Endothelial cell of umbilical vein (primary cell): ENCODE measurements around the gene TNNT3. TPM values are rescaled to one million over a fixed set of nuclear protein-coding genes. Genes with fewer than 3 reads are reported as not detected.

Experiments
- BruUV-seq: library from RNA; stranded (reverse); fragments of 400-500 nt; replicated peaks from 2 replicates; lab custom pipeline; 2021; lab: Mats Ljungman, UMichigan
- CTCF ChIA-PET: fragments of 300-600, 350-600 bp; sonication (Branson Sonifier 250); formaldehyde crosslinking; loops from one replicate; lab custom pipeline; 2021; ENCODE audit warnings: antibody characterized with exemption, inconsistent platforms; lab: Charles Lee
- POLR2A ChIA-PET: fragments of 300-600, 350-600 bp; sonication (Branson Sonifier 250); formaldehyde crosslinking; loops from one replicate; lab custom pipeline; 2021; ENCODE audit warnings: antibody characterized with exemption, inconsistent platforms; lab: Charles Lee
- DNase-seq: peaks from one replicate; pipeline ENCODE4 v3.0.0-alpha.2; 2011; ENCODE audit warnings: low read depth, low spot score
- FAIRE-seq: peaks from 2 replicates; lab custom pipeline; 2011; peaks lifted over from hg19 to GRCh38; lab: Jason Lieb, UNC
- H2AFZ ChIP-seq: 2 replicates; pipeline ENCODE4 v1.6.0; 2012; ENCODE audit warnings: low read depth, low read length, control low read depth, inconsistent platforms
- H3K27ac ChIP-seq: 2 replicates; pipeline ENCODE4 v1.5.1; 2011; ENCODE audit warnings: low read depth, mild to moderate bottlenecking, control low read depth, low read length, moderate library complexity; ENCODE audit not compliant: insufficient read depth
- H3K27me3 ChIP-seq, 2 experiments: 2 replicates each; pipeline versions ENCODE4 v1.6.0 to v1.6.1; 2011; ENCODE audit warnings: low read length in 2 of 2, mixed read lengths in 1 of 2; ENCODE audit not compliant: control insufficient read depth in 2 of 2, insufficient read depth in 2 of 2
- H3K36me3 ChIP-seq, 2 experiments: 2 replicates in 1 of 2; 3 replicates in 1 of 2; pipeline ENCODE4 v1.5.1; 2011; ENCODE audit warnings: low read length in 2 of 2, mild to moderate bottlenecking in 1 of 2, moderate library complexity in 1 of 2; ENCODE audit not compliant: control insufficient read depth in 2 of 2, insufficient read depth in 2 of 2; ENCODE audit errors: extremely low read depth in 1 of 2
- H3K4me1 ChIP-seq: 3 replicates; pipeline ENCODE4 v1.5.1; 2011; ENCODE audit warnings: mild to moderate bottlenecking, low read length; ENCODE audit not compliant: control insufficient read depth, insufficient read depth; ENCODE audit errors: extremely low read depth
- H3K4me2 ChIP-seq: 2 replicates; pipeline ENCODE4 v1.6.1; 2011; ENCODE audit warnings: low read length, control low read depth, mixed read lengths; ENCODE audit not compliant: insufficient read depth
- H3K4me3 ChIP-seq, 3 experiments: fragments of 200-600 bp in 1 of 3; sonication (generic), shearing (Covaris generic) in 1 of 3; replicated peaks in 1 of 3; 2 replicates each; pipeline ENCODE4 v1.5.1; 2011 to 2016; ENCODE audit warnings: control low read depth in 3 of 3, low read length in 3 of 3, mild to moderate bottlenecking in 2 of 3, inconsistent platforms in 1 of 3, low read depth in 1 of 3, moderate library complexity in 1 of 3; ENCODE audit not compliant: insufficient read depth in 1 of 3
- H3K79me2 ChIP-seq: 2 replicates; pipeline ENCODE4 v1.6.0; 2012; ENCODE audit warnings: low read length, inconsistent platforms; ENCODE audit not compliant: control insufficient read depth, insufficient read depth
- H3K9ac ChIP-seq: replicated peaks from 2 replicates; pipeline ENCODE3; 2011; ENCODE audit warnings: low read length, control low read depth; ENCODE audit not compliant: insufficient read depth; ENCODE audit errors: extremely low read depth
- H3K9me1 ChIP-seq: replicated peaks from 3 replicates; pipeline ENCODE4 v1.6.0; 2011; ENCODE audit warnings: mild to moderate bottlenecking, low read length; ENCODE audit not compliant: control insufficient read depth, insufficient read depth; ENCODE audit errors: extremely low read depth
- H3K9me3 ChIP-seq: replicated peaks from 2 replicates; pipeline ENCODE4 v1.5.1; 2012; ENCODE audit warnings: low read length, inconsistent platforms; ENCODE audit not compliant: control insufficient read depth, insufficient read depth
- H4K20me1 ChIP-seq: replicated peaks from 2 replicates; pipeline ENCODE3; 2011; ENCODE audit warnings: mild to moderate bottlenecking, low read length; ENCODE audit not compliant: control insufficient read depth, insufficient read depth; ENCODE audit errors: extremely low read depth
- CTCF ChIP-seq, 2 donors: IDR thresholded peaks; 1 replicate in 1 of 2; 2 replicates in 1 of 2; pipeline ENCODE4 v1.5.1; 2011; ENCODE audit warnings: low read length in 2 of 2, mild to moderate bottlenecking in 2 of 2, moderate library complexity in 2 of 2, control low read depth in 1 of 2, inconsistent platforms in 1 of 2, low read depth in 1 of 2; ENCODE audit not compliant: insufficient read depth in 1 of 2; ENCODE audit errors: extremely low read depth in 1 of 2
- EZH2 ChIP-seq: IDR thresholded peaks from 2 replicates; pipeline ENCODE4 v1.6.1; 2012; ENCODE audit warnings: borderline replicate concordance, low read depth, mild to moderate bottlenecking, moderate library complexity, low read length, inconsistent platforms; ENCODE audit not compliant: severe bottlenecking
- FOS ChIP-seq: IDR thresholded peaks from 2 replicates; pipeline ENCODE4 v1.6.1; 2011; ENCODE audit warnings: mild to moderate bottlenecking, low read length, moderate library complexity, borderline replicate concordance; ENCODE audit not compliant: insufficient read depth
- GATA2 ChIP-seq: IDR thresholded peaks from 2 replicates; pipeline ENCODE4 v1.7.0; 2011; ENCODE audit warnings: low read depth, mild to moderate bottlenecking, moderate library complexity, mixed read lengths, low read length; ENCODE audit not compliant: insufficient read length, insufficient read depth
- JUN ChIP-seq: IDR thresholded peaks from 2 replicates; pipeline ENCODE4 v1.6.1; 2011; ENCODE audit warnings: borderline replicate concordance, low read depth; ENCODE audit not compliant: insufficient read length, insufficient read depth
- MAX ChIP-seq: IDR thresholded peaks from 2 replicates; pipeline ENCODE4 v1.6.1; 2011; ENCODE audit not compliant: insufficient read depth, insufficient read length
- MYC ChIP-seq: IDR thresholded peaks from one replicate; pipeline ENCODE4 v1.6.1; 2011; ENCODE audit warnings: mild to moderate bottlenecking, low read depth, low read length
- POLR2A ChIP-seq: IDR thresholded peaks from 2 replicates; pipeline ENCODE4 v1.6.1; 2012; ENCODE audit warnings: low read depth, mild to moderate bottlenecking, control low read depth, low read length
- POLR2AphosphoS5 ChIP-seq: IDR thresholded peaks from 2 replicates; pipeline ENCODE4 v1.6.1; 2012; ENCODE audit warnings: low read depth, mild to moderate bottlenecking, control low read depth, low read length, moderate library complexity; ENCODE audit not compliant: insufficient read depth
- dilution Hi-C: fragments of 300-500 bp; cut with MboI; formaldehyde crosslinking; loops from one replicate; pipeline ENCODE4 v1.15.0; 2019; ENCODE audit warnings: low sequenced_read_pairs; ENCODE audit not compliant: extremely low pct_ligation_motif_present
- intact Hi-C: fragments of 100-400 bp; cut with micrococcal nuclease; formaldehyde crosslinking; loops from one replicate; pipeline ENCODE4 v1.10.0; 2022
- polyA plus RNA-seq, 4 experiments: library from polyadenylated mRNA; depleted of rRNA in 3 of 4; stranded (reverse) in 3 of 4; unstranded in 1 of 4; fragments of >200 nt; gene quantifications; 2 replicates each; pipeline versions ENCODE4 v1.2.1 to v1.2.3, GENCODE V29; 2011 to 2012; ENCODE audit warnings: missing spikeins in 1 of 4
- total RNA-seq: library from RNA; stranded (reverse); gene quantifications from 2 replicates; pipeline ENCODE4 v1.2.3, GENCODE V29; 2021

Gene TNNT3
- total and polyA plus RNA-seq, 2 donors (not counting 3 experiments of a cell fraction or from before 2014, with no cell fraction given): not detected

- H3K9ac ChIP-seq: no peak overlapping the region
- no peaks in the 10 kb centered on the region for H3K4me1 ChIP-seq
- intact Hi-C loops (no loop called here), dilution Hi-C loops (no loop called here)
- no peak overlapping the region for H3K4me3 ChIP-seq
- no peaks in the 10 kb centered on the region for H3K9me3 ChIP-seq
- H3K27me3 ChIP-seq: peaks cover 0 to 3% of the 10 kb centered on the region in 2 experiments
- DNase-seq (no peak), FAIRE-seq (no peak)
- no peaks in the 10 kb centered on the region for H3K36me3 ChIP-seq
- H4K20me1 ChIP-seq: no peaks in the 10 kb centered on the region
- ChIA-PET POLR2A (no interaction called here), CTCF (interaction anchor here (1.4 to 3.2 kb wide), 2 partner anchors 11 to 219 kb away, joined by 6 to 11 read pairs; no protein-coding TSS in a partner anchor)
- H2AFZ ChIP-seq: no peak overlapping the region
- TF ChIP-seq EZH2 (no peak), JUN (no peak), GATA2 (no peak), MYC (no peak), POLR2A (no peak), FOS (no peak), MAX (no peak), POLR2AphosphoS5 (no peak), CTCF (IDR thresholded peaks at IDR 0.05; ENCODE audit: extremely low read depth in 1 of 2, insufficient read depth in 1 of 2, low read depth in 1 of 2, low read length in 2 of 2) (no peak)
- H3K27ac ChIP-seq: no peak overlapping the region
- BruUV-seq: no TSS peak
- H3K9me1 ChIP-seq: no peaks in the 10 kb centered on the region
- H3K79me2 ChIP-seq: no peaks in the 10 kb centered on the region
- no peak overlapping the region for H3K4me2 ChIP-seq
Observed at GRCh38 chr11:1871531-1871930, 48.0 kb upstream of the TNNT3 start.
